Measurements from ENCODE around the gene TNNI3.

Gene TNNI3

DNA sequence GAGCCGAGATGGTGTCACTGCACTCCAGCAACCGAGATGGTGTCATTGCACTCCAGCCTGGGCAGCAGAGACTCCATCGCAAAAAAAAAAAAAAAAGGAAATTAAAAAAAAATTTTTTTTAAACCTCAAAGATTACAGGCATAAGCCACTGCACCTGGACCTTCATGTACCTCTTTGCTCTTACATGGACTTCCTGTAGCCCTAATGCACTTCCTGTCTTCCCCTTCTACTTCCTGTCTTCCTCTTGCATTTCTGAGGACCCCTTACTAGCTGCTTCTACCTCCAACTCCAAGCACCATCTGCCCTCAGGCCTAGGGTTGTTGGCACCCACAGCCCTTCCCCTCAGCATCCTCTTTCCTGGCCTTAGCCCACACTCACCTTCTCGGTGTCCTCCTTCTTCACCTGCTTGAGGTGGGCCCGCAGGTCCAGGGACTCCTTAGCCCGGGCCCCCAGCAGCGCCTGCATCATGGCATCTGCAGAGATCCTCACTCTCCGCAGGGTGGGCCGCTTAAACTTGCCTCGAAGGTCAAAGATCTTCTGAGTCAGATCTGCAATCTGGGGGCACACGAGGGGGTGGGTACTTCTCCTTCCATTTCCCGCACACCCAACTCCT is 3.8 kb downstream of the TNNI3 start:
- TF ChIP-seq, protein P1, sequence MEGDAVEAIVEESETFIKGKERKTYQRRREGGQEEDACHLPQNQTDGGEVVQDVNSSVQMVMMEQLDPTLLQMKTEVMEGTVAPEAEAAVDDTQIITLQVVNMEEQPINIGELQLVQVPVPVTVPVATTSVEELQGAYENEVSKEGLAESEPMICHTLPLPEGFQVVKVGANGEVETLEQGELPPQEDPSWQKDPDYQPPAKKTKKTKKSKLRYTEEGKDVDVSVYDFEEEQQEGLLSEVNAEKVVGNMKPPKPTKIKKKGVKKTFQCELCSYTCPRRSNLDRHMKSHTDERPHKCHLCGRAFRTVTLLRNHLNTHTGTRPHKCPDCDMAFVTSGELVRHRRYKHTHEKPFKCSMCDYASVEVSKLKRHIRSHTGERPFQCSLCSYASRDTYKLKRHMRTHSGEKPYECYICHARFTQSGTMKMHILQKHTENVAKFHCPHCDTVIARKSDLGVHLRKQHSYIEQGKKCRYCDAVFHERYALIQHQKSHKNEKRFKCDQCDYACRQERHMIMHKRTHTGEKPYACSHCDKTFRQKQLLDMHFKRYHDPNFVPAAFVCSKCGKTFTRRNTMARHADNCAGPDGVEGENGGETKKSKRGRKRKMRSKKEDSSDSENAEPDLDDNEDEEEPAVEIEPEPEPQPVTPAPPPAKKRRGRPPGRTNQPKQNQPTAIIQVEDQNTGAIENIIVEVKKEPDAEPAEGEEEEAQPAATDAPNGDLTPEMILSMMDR (IDR thresholded peaks at IDR 0.05; ENCODE audit: poor library complexity, severe bottlenecking) = no peak
- Histone ChIP-seq H3K27me3 (ENCODE audit: insufficient read depth, poor library complexity, severe bottlenecking) (no peaks in the 10 kb centered on the region), H3K9me3 (ENCODE audit: severe bottlenecking) (no peaks in the 10 kb centered on the region), H3K4me3 (ENCODE audit: severe bottlenecking) (no peak overlapping the region), H3K36me3 (ENCODE audit: low read depth) (no peaks in the 10 kb centered on the region), H3K27ac (ENCODE audit: poor library complexity, severe bottlenecking) (no peak overlapping the region), H3K4me1 (ENCODE audit: insufficient read depth, poor library complexity, severe bottlenecking) (peaks cover 2% of the 10 kb centered on the region)
- ATAC-seq (ENCODE audit: low read depth) (no peak), DNase-seq (ENCODE audit: low spot score) (no peak)

DNA sequence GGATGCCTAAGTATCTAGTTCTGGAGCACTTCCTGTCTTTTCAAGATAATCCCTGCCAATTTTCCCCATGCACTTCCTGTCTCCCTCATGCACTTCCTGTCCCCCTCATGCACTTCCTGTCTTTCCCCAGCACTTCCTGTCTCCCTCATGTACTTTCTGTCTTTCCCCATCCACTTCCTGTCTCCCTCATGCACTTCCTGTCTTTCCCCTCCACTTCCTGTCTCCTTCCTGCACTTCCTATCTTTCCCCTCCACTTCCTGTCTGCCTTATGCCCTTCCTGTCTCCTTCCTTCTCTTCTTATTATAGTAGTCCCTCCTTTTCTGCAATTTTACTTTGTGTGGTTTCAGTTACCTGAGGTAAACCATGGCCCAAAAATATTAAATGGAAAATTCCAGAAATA is 5.5 kb downstream of the TNNI3 start:
- TF ChIP-seq, protein P1 (IDR thresholded peaks at IDR 0.05; ENCODE audit: poor library complexity, severe bottlenecking) = no peak
- H3K4me1 ChIP-seq (ENCODE audit: insufficient read depth, poor library complexity, severe bottlenecking) = no peaks in the 10 kb centered on the region
- no peak overlapping the region for H3K4me3 ChIP-seq (ENCODE audit: severe bottlenecking)
- H3K27me3 ChIP-seq (ENCODE audit: insufficient read depth, poor library complexity, severe bottlenecking) = no peaks in the 10 kb centered on the region
- H3K9me3 ChIP-seq (ENCODE audit: severe bottlenecking) = no peaks in the 10 kb centered on the region
- peak overlapping the region; percentile 58 for H3K27ac ChIP-seq (ENCODE audit: poor library complexity, severe bottlenecking)
- ATAC-seq (ENCODE audit: low read depth) = no peak
- no peak for DNase-seq (ENCODE audit: low spot score)
- no peaks in the 10 kb centered on the region for H3K36me3 ChIP-seq (ENCODE audit: low read depth)

DNA sequence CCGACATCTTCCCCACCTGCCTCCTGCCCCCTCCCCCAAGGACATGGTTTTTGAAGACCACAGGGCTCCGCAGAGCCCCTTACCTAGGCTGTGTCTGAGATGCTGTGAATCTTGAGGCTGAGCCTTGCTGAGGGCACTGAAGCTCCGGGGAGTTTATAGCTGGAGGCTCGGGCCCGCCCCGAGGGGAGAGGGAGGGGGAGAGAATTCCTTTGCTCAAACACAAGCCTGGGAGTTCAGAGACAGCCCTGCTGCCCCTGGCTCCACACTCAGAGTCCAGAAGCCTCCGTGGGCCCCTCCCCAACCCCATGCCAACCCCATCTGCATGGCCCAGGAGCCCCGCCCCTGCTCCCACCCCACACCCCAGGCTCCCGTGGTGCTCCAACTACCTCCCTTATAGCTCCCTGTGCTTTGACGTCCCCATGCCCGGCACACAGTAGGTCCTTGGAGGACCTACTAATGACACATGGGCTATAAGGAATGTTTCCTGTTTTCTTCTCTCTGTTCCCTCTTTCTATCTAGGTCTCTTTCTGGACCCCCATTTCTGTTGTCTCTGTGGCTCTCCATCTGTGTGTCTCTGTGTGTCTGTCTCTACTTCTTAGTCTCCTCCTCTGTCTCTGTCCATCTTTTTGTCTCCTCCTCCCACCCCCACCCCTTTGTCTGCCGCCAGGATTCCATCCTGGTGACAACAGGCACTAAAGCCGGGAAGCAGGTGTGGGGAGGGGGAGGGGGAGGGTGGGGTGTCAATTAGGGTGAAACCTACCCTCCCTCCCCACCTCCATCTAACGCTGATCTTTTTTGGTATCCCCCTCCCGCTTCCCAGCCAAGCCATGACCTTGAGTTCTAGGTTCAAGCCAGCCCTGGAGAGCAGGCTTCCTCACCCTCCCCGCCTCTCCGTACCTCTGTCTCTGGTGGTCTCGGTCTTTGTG is 8.2 kb downstream of the TNNI3 start, which contains the start of gene TNNT1:
Gene TNNT1, minus strand, starts transcription at position 129 of the 926 bp plus-strand sequence. CDS start 2,049 bp downstream, outside the sequence.
- Histone ChIP-seq H3K36me3 (ENCODE audit: low read depth) (peaks cover 6% of the 10 kb centered on the region), H3K4me3 (ENCODE audit: severe bottlenecking) (no peak within 1 kb of the TSS), H3K9me3 (ENCODE audit: severe bottlenecking) (no peaks in the 10 kb centered on the region), H3K27ac (ENCODE audit: poor library complexity, severe bottlenecking) (no peak within 1 kb of the TSS), H3K27me3 (ENCODE audit: insufficient read depth, poor library complexity, severe bottlenecking) (no peaks in the 10 kb centered on the region), H3K4me1 (ENCODE audit: insufficient read depth, poor library complexity, severe bottlenecking) (no peaks in the 10 kb centered on the region)
- no peak for DNase-seq (ENCODE audit: low spot score)
- 0 out of 3 replicates have a peak, but pooled peaks have one; percentile 2 for ATAC-seq (ENCODE audit: low read depth)
- TF ChIP-seq, protein P1 (IDR thresholded peaks at IDR 0.05; ENCODE audit: poor library complexity, severe bottlenecking) = no peak

DNA sequence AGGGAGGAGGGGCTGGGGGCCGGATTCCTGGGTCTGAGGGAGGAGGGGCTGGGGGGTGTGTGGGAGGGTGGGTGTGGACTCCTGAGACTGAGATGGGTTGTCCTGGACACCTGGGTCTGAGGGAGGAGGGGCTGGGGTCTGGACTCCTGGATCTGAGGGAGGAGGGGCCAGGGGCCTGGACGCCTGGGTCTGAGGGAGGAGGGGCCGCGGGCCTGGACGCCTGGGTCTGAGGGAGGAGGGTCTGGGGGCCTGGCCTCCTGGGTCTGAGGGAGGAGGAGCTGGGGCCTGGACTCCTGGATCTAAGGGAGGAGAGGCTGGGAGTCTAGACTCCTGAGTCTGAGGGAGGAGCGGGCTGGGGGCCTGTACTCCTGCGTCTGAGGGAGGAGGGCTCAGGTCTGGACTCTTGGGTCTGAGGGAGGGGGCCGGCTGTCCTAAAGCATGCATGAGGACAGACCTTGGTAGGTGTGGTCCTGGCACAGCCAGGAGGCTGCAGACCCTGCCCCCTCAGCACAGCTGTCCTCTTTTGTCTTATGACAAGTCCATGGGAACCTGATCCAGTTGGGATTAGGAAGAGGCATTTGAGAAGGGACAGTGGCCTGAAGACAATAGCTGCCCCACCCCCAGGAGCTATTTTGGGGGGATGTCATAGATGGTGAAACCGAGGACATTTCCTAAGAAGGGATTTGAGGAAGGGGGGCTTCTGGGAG is 9.8 kb downstream of the TNNI3 start:
- Histone ChIP-seq H3K27ac (ENCODE audit: poor library complexity, severe bottlenecking) (peak overlapping the region; percentile 63), H3K4me3 (ENCODE audit: severe bottlenecking) (no peak overlapping the region), H3K4me1 (ENCODE audit: insufficient read depth, poor library complexity, severe bottlenecking) (no peaks in the 10 kb centered on the region), H3K27me3 (ENCODE audit: insufficient read depth, poor library complexity, severe bottlenecking) (no peaks in the 10 kb centered on the region), H3K36me3 (ENCODE audit: low read depth) (peaks cover 8% of the 10 kb centered on the region), H3K9me3 (ENCODE audit: severe bottlenecking) (no peaks in the 10 kb centered on the region)
- TF ChIP-seq, protein P1 (IDR thresholded peaks at IDR 0.05; ENCODE audit: poor library complexity, severe bottlenecking) = no peak
- DNase-seq (ENCODE audit: low spot score) (no peak), ATAC-seq (ENCODE audit: low read depth) (no peak)
